IMR-90 (cell line): ENCODE data around the gene ARAP2. TPM values are rescaled to one million over a fixed set of nuclear protein-coding genes. Genes with fewer than 3 reads are reported as not detected.

Source experiments
- ATAC-seq: fragments of 200-7000 bp; cut with Tn5 transposase; 2 replicates; pipeline ENCODE4 v1.9.1; 2020; ENCODE audit warnings: low read depth, mild to moderate bottlenecking, moderate library complexity
- BruUV-seq: library from RNA; stranded (reverse); fragments of 400-500 nt; replicated peaks from 2 replicates; lab custom pipeline; 2021; lab: Mats Ljungman, UMichigan
- CTCF ChIA-PET: fragments of 300-600 bp; formaldehyde crosslinking; extraction: SDS; loops from one replicate; lab custom pipeline; 2021; ENCODE audit warnings: antibody characterized with exemption; lab: Yijun Ruan, JAX
- POLR2A ChIA-PET: fragments of 300-600 bp; sonication (Branson Sonifier 250); formaldehyde crosslinking; loops from one replicate; lab custom pipeline; 2022; ENCODE audit warnings: antibody characterized with exemption; ENCODE audit not compliant: unreplicated experiment; lab: Charles Lee
- DNase-seq: peaks from one replicate; pipeline ENCODE4 v3.0.0; 2013
- H2AFZ ChIP-seq: replicated peaks from 2 replicates; pipeline ENCODE3; 2013; ENCODE audit warnings: low read length, mild to moderate bottlenecking; ENCODE audit not compliant: poor library complexity
- H2AK5ac ChIP-seq: 2 replicates; pipeline ENCODE4 v1.6.1; 2013; ENCODE audit warnings: low read depth, low read length, inconsistent platforms
- H2AK9ac ChIP-seq: replicated peaks from 2 replicates; pipeline ENCODE3; 2013; ENCODE audit warnings: mild to moderate bottlenecking, low read depth, low read length, moderate library complexity; ENCODE audit not compliant: poor library complexity
- H2BK120ac ChIP-seq: 2 replicates; pipeline ENCODE4 v1.6.1; 2013; ENCODE audit warnings: low read depth, low read length, inconsistent platforms
- H2BK15ac ChIP-seq: 3 replicates; pipeline ENCODE4 v1.6.1; 2013; ENCODE audit warnings: low read depth, low read length, inconsistent platforms
- H2BK20ac ChIP-seq: 2 replicates; pipeline ENCODE4 v1.6.1; 2013; ENCODE audit warnings: low read depth, mild to moderate bottlenecking, inconsistent platforms, low read length, moderate library complexity
- H2BK5ac ChIP-seq: 2 replicates; pipeline ENCODE4 v1.6.1; 2013; ENCODE audit warnings: mild to moderate bottlenecking, low read depth, low read length, inconsistent platforms; ENCODE audit not compliant: poor library complexity, severe bottlenecking
- H3K14ac ChIP-seq: replicated peaks from 2 replicates; pipeline ENCODE4 v1.6.1; 2013; ENCODE audit warnings: low read depth, low read length, inconsistent platforms
- H3K18ac ChIP-seq: 2 replicates; pipeline ENCODE4 v1.6.1; 2013; ENCODE audit warnings: low read depth, low read length, control low read depth
- H3K23ac ChIP-seq: 2 replicates; pipeline ENCODE4 v1.6.1; 2013; ENCODE audit warnings: low read depth, low read length, inconsistent platforms
- H3K27ac ChIP-seq: 2 replicates; pipeline ENCODE4 v1.5.1; 2013; ENCODE audit warnings: mild to moderate bottlenecking, control low read depth, low read length; ENCODE audit not compliant: insufficient read depth
- H3K27me3 ChIP-seq: 2 replicates; pipeline ENCODE4 v1.6.1; 2013; ENCODE audit warnings: low read length; ENCODE audit not compliant: control insufficient read depth, insufficient read depth
- H3K36me3 ChIP-seq: 2 replicates; pipeline ENCODE4 v1.6.1; 2013; ENCODE audit warnings: low read length, mixed read lengths; ENCODE audit not compliant: control insufficient read depth, insufficient read depth
- H3K4ac ChIP-seq: 2 replicates; pipeline ENCODE4 v1.6.1; 2013; ENCODE audit warnings: low read depth, low read length, inconsistent platforms
- H3K4me1 ChIP-seq: 2 replicates; pipeline ENCODE4 v1.6.1; 2013; ENCODE audit warnings: low read length, mixed read lengths; ENCODE audit not compliant: control insufficient read depth, insufficient read depth
- H3K4me2 ChIP-seq: 2 replicates; pipeline ENCODE4 v1.6.1; 2013; ENCODE audit warnings: low read depth, mild to moderate bottlenecking, control low read depth, low read length, moderate library complexity
- H3K4me3 ChIP-seq: 2 replicates; pipeline ENCODE4 v1.5.1; 2013; ENCODE audit warnings: low read depth, mild to moderate bottlenecking, control low read depth, low read length, moderate library complexity; ENCODE audit not compliant: insufficient read depth
- H3K56ac ChIP-seq: 2 replicates; pipeline ENCODE4 v1.6.1; 2013; ENCODE audit warnings: low read length, inconsistent platforms; ENCODE audit not compliant: insufficient read depth; ENCODE audit errors: extremely low read depth
- H3K79me1 ChIP-seq, 2 experiments: 2 replicates each; pipeline ENCODE4 v1.6.1; 2013; ENCODE audit warnings: low read length in 2 of 2, inconsistent platforms in 1 of 2, low read depth in 1 of 2
- H3K9ac ChIP-seq: 2 replicates; pipeline ENCODE4 v1.6.1; 2013; ENCODE audit warnings: low read depth, low read length, control low read depth
- H3K9me1 ChIP-seq: 2 replicates; pipeline ENCODE4 v1.6.1; 2013; ENCODE audit warnings: low read length, inconsistent platforms; ENCODE audit not compliant: insufficient read depth
- H3K9me3 ChIP-seq: 2 replicates; pipeline ENCODE4 v1.6.1; 2013; ENCODE audit warnings: low read length; ENCODE audit not compliant: control insufficient read depth, insufficient read depth
- H4K20me1 ChIP-seq: 2 replicates; pipeline ENCODE4 v1.6.1; 2013; ENCODE audit warnings: low read length, inconsistent platforms; ENCODE audit not compliant: insufficient read depth
- H4K5ac ChIP-seq: 2 replicates; pipeline ENCODE4 v1.6.1; 2013; ENCODE audit warnings: mild to moderate bottlenecking, low read depth, low read length, control low read depth
- H4K8ac ChIP-seq, 2 experiments: 2 replicates each; pipeline ENCODE4 v1.6.1; 2013; ENCODE audit warnings: low read depth in 2 of 2, low read length in 2 of 2, control low read depth in 1 of 2, inconsistent platforms in 1 of 2
- H4K91ac ChIP-seq: 2 replicates; pipeline ENCODE4 v1.6.1; 2013; ENCODE audit warnings: low read depth, low read length, inconsistent platforms; ENCODE audit not compliant: insufficient read depth
- CEBPB ChIP-seq: IDR thresholded peaks from 2 replicates; pipeline ENCODE4 v1.6.1; 2012; ENCODE audit warnings: low read depth, low read length, improper control_type of control experiment
- CTCF ChIP-seq: conservative IDR thresholded peaks from 2 replicates; pipeline ENCODE4 v1.5.1; 2012; ENCODE audit warnings: mild to moderate bottlenecking, low read depth, low read length, improper control_type of control experiment
- MXI1 ChIP-seq: IDR thresholded peaks from 2 replicates; pipeline ENCODE4 v1.6.1; 2012; ENCODE audit warnings: low read depth, mild to moderate bottlenecking, low read length, moderate library complexity, borderline replicate concordance
- NFE2L2 ChIP-seq: fragments of 150-350 bp; IDR thresholded peaks from 2 replicates; pipeline ENCODE4 v1.6.1; 2016; ENCODE audit warnings: low read depth, mild to moderate bottlenecking, low read length
- RCOR1 ChIP-seq: IDR thresholded peaks from 2 replicates; pipeline ENCODE4 v1.6.1; 2012; ENCODE audit warnings: mild to moderate bottlenecking, low read length, improper control_type of control experiment; ENCODE audit not compliant: insufficient replicate concordance
- RFX5 ChIP-seq: IDR thresholded peaks from 2 replicates; pipeline ENCODE4 v1.8.0; 2012; ENCODE audit warnings: low read depth, mild to moderate bottlenecking, low read length, moderate library complexity
- WGBS, 2 experiments: methylation state at CpG; one replicate each; pipeline versions ENCODE4 v1.1.5 to v1.1.7; 2013; ENCODE audit warnings: missing lambda C conversion rate in 2 of 2; ENCODE audit not compliant: insufficient read length in 1 of 2; ENCODE audit errors: extremely low coverage in 2 of 2; 5-methylcytosine and 5-hydroxymethylcytosine counted together
- dilution Hi-C: fragments of 300-500 bp; cut with HindIII; formaldehyde crosslinking; loops from one replicate; pipeline ENCODE4 v1.14.3; 2018; ENCODE audit warnings: low sequenced_read_pairs; ENCODE audit not compliant: unreplicated experiment
- in situ Hi-C: fragments of 300-500 bp; cut with MboI; formaldehyde crosslinking; loops from 3 replicates; pipeline ENCODE4 v1.14.3; 2019; ENCODE audit warnings: low sequenced_read_pairs, inconsistent platforms, mixed read lengths
- intact Hi-C: fragments of 100-400 bp; cut with micrococcal nuclease; formaldehyde crosslinking; loops from 2 replicates; pipeline ENCODE4 v1.10.0; 2022
- polyA plus RNA-seq, 3 experiments: library from polyadenylated mRNA; depleted of rRNA; stranded (reverse); fragments of >200 nt; gene quantifications; 2 replicates each; pipeline ENCODE4 v1.2.3, GENCODE V29; 2012; ENCODE audit warnings: low replicate concordance in 1 of 3
- total RNA-seq: library from RNA; depleted of rRNA; stranded (reverse); fragments of >200 nt; gene quantifications from 2 replicates; pipeline ENCODE4 v1.2.3, GENCODE V29; 2012

The ARAP2 gene
- total and polyA plus RNA-seq, 2 of the 4 experiments (the other 2 are of a cell fraction): 0.32 to 1.8 TPM

DNA sequence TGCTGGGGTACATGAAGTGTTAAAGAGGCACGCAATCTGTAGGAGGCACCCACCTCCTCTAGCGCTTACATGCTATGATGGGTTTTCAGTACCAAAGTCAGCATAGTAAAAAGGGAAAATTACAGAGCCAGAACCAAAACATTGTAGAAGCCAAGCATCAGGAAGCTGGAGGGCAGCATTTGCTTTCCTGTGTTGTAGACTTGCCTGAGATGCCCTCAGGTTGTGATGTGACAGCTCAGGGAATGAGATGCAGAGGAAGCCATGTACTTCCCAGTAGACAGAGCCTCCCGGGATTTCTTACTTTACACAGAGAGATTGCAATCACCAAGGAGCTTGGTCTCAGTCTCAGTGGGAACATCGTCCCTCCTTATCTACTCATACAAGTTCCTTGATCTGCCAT is 161.5 kb downstream of the ARAP2 start:
- POLR2A ChIA-PET: no interaction called here
- H3K36me3 ChIP-seq: no peaks in the 10 kb centered on the region
- H3K27me3 ChIP-seq: no peaks in the 10 kb centered on the region
- no peak overlapping the region for H2BK5ac ChIP-seq
- WGBS, 2 experiments: 75% methylated on average over 2 of the region's 4 CpGs; no CpG with 5 or more reads in 1 of the 2 experiments
- H3K56ac ChIP-seq: no peak overlapping the region
- H2BK120ac ChIP-seq: no peak overlapping the region
- no peak overlapping the region for H3K4me2 ChIP-seq
- no peaks in the 10 kb centered on the region for H4K20me1 ChIP-seq
- dilution Hi-C loops: no loop called here
- no peak overlapping the region for H3K4ac ChIP-seq
- H2AK5ac ChIP-seq: no peak overlapping the region
- H3K27ac ChIP-seq: no peak overlapping the region
- CTCF ChIA-PET: no interaction called here
- no peak overlapping the region for H4K8ac ChIP-seq
- H3K79me1 ChIP-seq: no peaks in the 10 kb centered on the region
- H3K23ac ChIP-seq: no peak overlapping the region
- no peak overlapping the region for H2BK15ac ChIP-seq
- no peak overlapping the region for H4K91ac ChIP-seq
- H4K5ac ChIP-seq: no peak overlapping the region
- H3K9me1 ChIP-seq: no peaks in the 10 kb centered on the region
- no peak for ATAC-seq
- no peak overlapping the region for H2BK20ac ChIP-seq
- H3K18ac ChIP-seq: no peak overlapping the region
- H3K4me3 ChIP-seq: no peak overlapping the region
- H3K4me1 ChIP-seq: no peaks in the 10 kb centered on the region
- intact Hi-C loops: no loop called here
- no peak for TF ChIP-seq CTCF
- no peak for TF ChIP-seq RCOR1
- TF ChIP-seq RFX5: no peak
- TF ChIP-seq MXI1: no peak
- no peak for TF ChIP-seq CEBPB
- TF ChIP-seq NFE2L2: no peak
- in situ Hi-C loops: no loop called here
- no peak overlapping the region for H3K9ac ChIP-seq
- H3K14ac ChIP-seq: no peak overlapping the region
- H3K9me3 ChIP-seq: peaks cover 3% of the 10 kb centered on the region; the same call in 1 of the 2 replicates
- no peak overlapping the region for H2AK9ac ChIP-seq
- no peak for DNase-seq
- BruUV-seq: no TSS peak
- H2AFZ ChIP-seq: no peak overlapping the region
